ENCODE results near the gene NRG2. TPM values are rescaled to one million over a fixed set of nuclear protein-coding genes. Genes with fewer than 3 reads are reported as not detected.

The NRG2 gene
- total RNA-seq, 1 donor from 2014 or later, result 0.07 TPM

GRCh38 chr5:139843991-139844390, 199.1 kb downstream of the NRG2 start:
- Mint-ChIP-seq H3K36me3 (ENCODE audit: low read depth) (no peaks in the 10 kb centered on the region), H3K9me3 (no peaks in the 10 kb centered on the region), H3K27ac (no peak overlapping the region), H3K4me3 (no peak overlapping the region), H3K4me1 (peaks cover 13% of the 10 kb centered on the region), H3K27me3 (peaks cover 13% of the 10 kb centered on the region)
- intact Hi-C loops (cut with micrococcal nuclease), result loop anchor here (1.0 to 10.0 kb wide), 5 partner anchors 57 to 871 kb away; no protein-coding TSS in a partner anchor
- ATAC-seq (ENCODE audit: low read depth) (no peak), DNase-seq (no peak)
- ChIA-PET POLR2A (no interaction called here), CTCF (interaction anchor here (0.9 to 4.9 kb wide), 6 partner anchors 9 to 125 kb away, joined by 3 to 37 read pairs (median 4); no protein-coding TSS in a partner anchor)
- TF ChIP-seq CTCF (IDR thresholded peaks at IDR 0.05), result no peak

- Mint-ChIP-seq H3K4me3 (no peak overlapping the region), H3K27ac (no peak overlapping the region), H3K36me3 (ENCODE audit: low read depth) (no peaks in the 10 kb centered on the region), H3K9me3 (no peaks in the 10 kb centered on the region), H3K4me1 (peaks cover 10% of the 10 kb centered on the region), H3K27me3 (peaks cover 13% of the 10 kb centered on the region)
- ATAC-seq (ENCODE audit: low read depth) (no peak), DNase-seq (no peak)
- ChIA-PET CTCF (interaction anchor here (1.0 to 4.9 kb wide), 2 partner anchors 54 to 209 kb away, joined by 3 to 37 read pairs; no protein-coding TSS in a partner anchor), POLR2A (no interaction called here)
- no peak for TF ChIP-seq CTCF (IDR thresholded peaks at IDR 0.05)
- intact Hi-C loops (cut with micrococcal nuclease), result loop anchor here (10.0 kb wide), 2 partner anchors 328 to 872 kb away; no protein-coding TSS in a partner anchor
Measured at GRCh38 chr5:139842321-139842720, 200.8 kb downstream of the NRG2 start.

- TF ChIP-seq CTCF (IDR thresholded peaks at IDR 0.05), result no peak
- intact Hi-C loops (cut with micrococcal nuclease), result loop anchor here (10.0 kb wide), 2 partner anchors 327 to 873 kb away; no protein-coding TSS in a partner anchor
- ChIA-PET POLR2A (no interaction called here), CTCF (interaction anchor here (4.9 kb wide), 1 partner anchor 54 kb away, joined by 37 read pairs; no protein-coding TSS in a partner anchor)
- Mint-ChIP-seq H3K27me3 (peaks cover 13% of the 10 kb centered on the region), H3K4me3 (no peak overlapping the region), H3K27ac (no peak overlapping the region), H3K9me3 (no peaks in the 10 kb centered on the region), H3K36me3 (ENCODE audit: low read depth) (no peaks in the 10 kb centered on the region), H3K4me1 (peaks cover 5% of the 10 kb centered on the region)
- ATAC-seq (ENCODE audit: low read depth) (no peak), DNase-seq (no peak)
Measured at GRCh38 chr5:139841549-139841948, 201.6 kb downstream of the NRG2 start.

- no peaks in the 10 kb centered on the region for H3K36me3 Mint-ChIP-seq (ENCODE audit: low read depth)
- intact Hi-C loops (cut with micrococcal nuclease), result loop anchor here (10.0 kb wide), 2 partner anchors 325 to 875 kb away; no protein-coding TSS in a partner anchor
- POLR2A ChIA-PET, result interaction anchor here (1.5 kb wide), 1 partner anchor 52 kb away, joined by 3 read pairs; no protein-coding TSS in a partner anchor
- no peak overlapping the region for H3K4me3 Mint-ChIP-seq
- H3K4me1 Mint-ChIP-seq, result peaks cover 5% of the 10 kb centered on the region
- peaks cover 25% of the 10 kb centered on the region for H3K27me3 Mint-ChIP-seq
- TF ChIP-seq CTCF (IDR thresholded peaks at IDR 0.05), result no peak
- DNase-seq (no peak), ATAC-seq (ENCODE audit: low read depth) (no peak)
- H3K27ac Mint-ChIP-seq, result no peak overlapping the region
- CTCF ChIA-PET, result interaction anchor here (1.3 kb wide), 1 partner anchor 53 kb away, joined by 3 read pairs; no protein-coding TSS in a partner anchor
- no peaks in the 10 kb centered on the region for H3K9me3 Mint-ChIP-seq
Measured at GRCh38 chr5:139839918-139840317, 203.2 kb downstream of the NRG2 start.

- no peak overlapping the region for H3K4me3 Mint-ChIP-seq
- POLR2A ChIA-PET, result interaction anchor here (1.5 kb wide), 1 partner anchor 51 kb away, joined by 3 read pairs; no protein-coding TSS in a partner anchor
- no peak for DNase-seq
- peaks cover 27% of the 10 kb centered on the region for H3K27me3 Mint-ChIP-seq
- intact Hi-C loops (cut with micrococcal nuclease), result no loop called here
- no peak for ATAC-seq (ENCODE audit: low read depth)
- TF ChIP-seq CTCF (IDR thresholded peaks at IDR 0.05), result no peak
- no peak overlapping the region for H3K27ac Mint-ChIP-seq
- H3K4me1 Mint-ChIP-seq, result peaks cover under 1% of the 10 kb centered on the region
- no peaks in the 10 kb centered on the region for H3K36me3 Mint-ChIP-seq (ENCODE audit: low read depth)
- CTCF ChIA-PET, result interaction anchor here (0.9 to 1.3 kb wide), 2 partner anchors 52 to 206 kb away, joined by 3 read pairs; no protein-coding TSS in a partner anchor
- no peaks in the 10 kb centered on the region for H3K9me3 Mint-ChIP-seq
Measured at GRCh38 chr5:139839232-139839815, 203.8 kb downstream of the NRG2 start.

Data from activated B cell treated with CpG ODN at 0.5 μM for 24 hours (primary cell).